ENCODE data around the gene DCST1. TPM values are rescaled to one million over a fixed set of nuclear protein-coding genes. Genes with fewer than 3 reads are reported as not detected.

Gene DCST1
- total and polyA plus RNA-seq, 2 of the 13 experiments (the other 11 are each of a cell fraction or from before 2014, with no cell fraction given): 0.04 TPM; not detected in 1

GRCh38 chr1:155002464-155003226 is 31.0 kb upstream of the DCST1 start, which contains the start of gene ZBTB7B:
Gene ZBTB7B, plus strand, starts transcription at chr1:155002802. Its CDS starts 11,859 bp downstream, at chr1:155014661.
- WGBS (ENCODE audit: low lambda C conversion rate): under 1% methylated on average over 19 of the region's 35 CpGs
- ChIA-PET CTCF (ENCODE audit: low intra/inter-chr PET ratio, low total read pairs) (interaction anchor here (1.8 to 6.8 kb wide), 2 partner anchors 15 to 81 kb away, joined by 4 to 54 read pairs; no protein-coding TSS in a partner anchor), POLR2A (interaction anchor here (0.7 to 6.7 kb wide), 8 partner anchors 11 to 443 kb away, joined by 3 to 90 read pairs (median 6); partner anchors contain the start of genes PMVK and SLC50A1)
- Histone ChIP-seq H3K4me3 (replicated peaks in 1 of 3; ENCODE audit: insufficient read depth in 1 of 3, low read depth in 2 of 3, low read length in 3 of 3) (peak within 1 kb of the TSS; percentile 86 to 98 (median 98)), H3K27ac (ENCODE audit: extremely low read length, insufficient read depth, low read length) (peak within 1 kb of the TSS; percentile 97), H3K9ac (ENCODE audit: insufficient read depth, low read depth, low read length) (peak within 1 kb of the TSS; percentile 95), H3K27me3 (ENCODE audit: control insufficient read depth in 1 of 2, insufficient read depth in 2 of 2, low read length in 2 of 2) (no peaks in the 10 kb centered on the region; a peak in 1 of 5 replicates), H3K36me3 (replicated peaks in 1 of 2; ENCODE audit: control insufficient read depth in 1 of 2, insufficient read depth in 2 of 2, low read length in 2 of 2) (no peaks in the 10 kb centered on the region; a peak in 1 of 5 replicates), H2AFZ (ENCODE audit: low read length) (no peak within 1 kb of the TSS), H3K4me2 (ENCODE audit: low read depth, low read length) (peak within 1 kb of the TSS; percentile 100), H3K4me1 (ENCODE audit: insufficient read depth, low read length) (peaks cover 51% of the 10 kb centered on the region), H3K79me2 (ENCODE audit: insufficient read depth, low read length) (peaks cover 33% of the 10 kb centered on the region), H4K20me1 (ENCODE audit: insufficient read depth, low read length) (peaks cover 4% of the 10 kb centered on the region; the same call in 1 of the 2 replicates), H3K9me3 (ENCODE audit: low read length) (no peaks in the 10 kb centered on the region)
- in situ Hi-C loops (cut with HindIII; ENCODE audit: extremely low pct_ligation_motif_present, low pct_unique_long_range_greater_than_20kb): no loop called here
- no peak for DNase-seq (ENCODE audit: low spot score)
- FAIRE-seq: no peak
- BruUV-seq (replicated peaks): no TSS peak
- intact Hi-C loops (cut with micrococcal nuclease; ENCODE audit: unreplicated experiment): loop anchor here (5.0 kb wide), 1 partner anchor 445 kb away; the partner anchor contains the start of gene UBE2Q1
- ATAC-seq: no peak; the same call in 2 of the 3 replicates
- no peak for TF ChIP-seq HOXA9 (CRISPR knock-in tag; IDR thresholded peaks at IDR 0.05; ENCODE audit: borderline replicate concordance)
- TF ChIP-seq ZNF296 (CRISPR knock-in tag; conservative IDR thresholded peaks at IDR 0.05): no peak
- TF ChIP-seq CREB3 (CRISPR knock-in tag; IDR thresholded peaks at IDR 0.05): no peak
- TF ChIP-seq ZNF501 (CRISPR knock-in tag; IDR thresholded peaks at IDR 0.05): no peak
- TF ChIP-seq ZFP37 (CRISPR knock-in tag; IDR thresholded peaks at IDR 0.05; ENCODE audit: borderline replicate concordance): no peak
- TF ChIP-seq CTCF (CRISPR knock-in tag; IDR thresholded peaks at IDR 0.05): no peak
- TF ChIP-seq GATA4 (IDR thresholded peaks at IDR 0.05; ENCODE audit: borderline replicate concordance, low read depth): no peak
- TF ChIP-seq KDM4B (CRISPR knock-in tag; IDR thresholded peaks at IDR 0.05): no peak
- 0 out of 2 replicates have a peak, but pooled peaks have one; percentile 18 for TF ChIP-seq SRF (IDR thresholded peaks at IDR 0.05; ENCODE audit: low read depth, low read length)
- no peak for TF ChIP-seq DMTF1 (CRISPR knock-in tag; IDR thresholded peaks at IDR 0.05)
- no peak for TF ChIP-seq STAT6 (CRISPR knock-in tag; IDR thresholded peaks at IDR 0.05; ENCODE audit: borderline replicate concordance)
- TF ChIP-seq ZMYM2 (CRISPR knock-in tag; IDR thresholded peaks at IDR 0.05): no peak
- TF ChIP-seq ZEB1 (IDR thresholded peaks at IDR 0.05; ENCODE audit: insufficient replicate concordance, low read depth): peak; percentile 69
- TF ChIP-seq ZNF615 (CRISPR knock-in tag; IDR thresholded peaks at IDR 0.05; ENCODE audit: borderline replicate concordance): no peak
- TF ChIP-seq ZSCAN25 (CRISPR knock-in tag; IDR thresholded peaks at IDR 0.05): no peak
